Mucosa of stomach (tissue), 1 donor: Measurements from ENCODE around the gene DBI.
A peak's percentile ranks its signal among the peaks of the same experiment; 100 is the strongest.
"Not testable (repeated sequence)": the region's sequence is repeated elsewhere in the genome, so short reads cannot be mapped to it uniquely, and the experiment has no call there.

Source experiments
- H3K27me3 ChIP-seq: one replicate; pipeline ENCODE4 v1.7.0; 2013; ENCODE audit warnings: mild to moderate bottlenecking, low read length; ENCODE audit not compliant: control insufficient read depth, insufficient read depth
- H3K36me3 ChIP-seq: one replicate; pipeline ENCODE4 v1.7.0; 2013; ENCODE audit warnings: low read length; ENCODE audit not compliant: control insufficient read depth, insufficient read depth
- H3K4me1 ChIP-seq: one replicate; pipeline ENCODE4 v1.7.0; 2013; ENCODE audit warnings: mild to moderate bottlenecking, low read length; ENCODE audit not compliant: control insufficient read depth, insufficient read depth
- H3K4me3 ChIP-seq: one replicate; pipeline ENCODE4 v1.7.0; 2013; ENCODE audit warnings: low read length
- H3K9ac ChIP-seq: one replicate; pipeline ENCODE4 v1.7.0; 2013; ENCODE audit warnings: mild to moderate bottlenecking, low read length, moderate library complexity
- H3K9me3 ChIP-seq: one replicate; pipeline ENCODE4 v1.7.0; 2013; ENCODE audit warnings: mild to moderate bottlenecking, low read length, moderate library complexity; ENCODE audit not compliant: control insufficient read depth
- donor health status: Pancreatic carcinoma.

Gene DBI

GRCh38 chr2:119367472-119368099, 809 bp downstream of the DBI start:
- H3K9ac ChIP-seq, result peak overlapping the region; percentile 92
- H3K27me3 ChIP-seq, result no peaks in the 10 kb centered on the region
- peak overlapping the region; percentile 98 for H3K4me3 ChIP-seq
- peaks cover 8% of the 10 kb centered on the region for H3K36me3 ChIP-seq
- no peaks in the 10 kb centered on the region for H3K9me3 ChIP-seq
- peaks cover 35% of the 10 kb centered on the region for H3K4me1 ChIP-seq

- no peak overlapping the region for H3K4me3 ChIP-seq
- H3K9ac ChIP-seq, result no peak overlapping the region
- H3K27me3 ChIP-seq, result no peaks in the 10 kb centered on the region
- peaks cover 18% of the 10 kb centered on the region for H3K36me3 ChIP-seq
- H3K4me1 ChIP-seq, result peaks cover 30% of the 10 kb centered on the region
- H3K9me3 ChIP-seq, result no peaks in the 10 kb centered on the region
Observed at GRCh38 chr2:119369845-119370244, 3.1 kb downstream of the DBI start.

GRCh38 chr2:119371111-119371510, 4.3 kb downstream of the DBI start:
- Histone ChIP-seq H3K4me3 (no peak overlapping the region), H3K9ac (no peak overlapping the region), H3K9me3 (no peaks in the 10 kb centered on the region), H3K4me1 (peaks cover 20% of the 10 kb centered on the region), H3K36me3 (peaks cover 18% of the 10 kb centered on the region), H3K27me3 (no peaks in the 10 kb centered on the region)

DNA sequence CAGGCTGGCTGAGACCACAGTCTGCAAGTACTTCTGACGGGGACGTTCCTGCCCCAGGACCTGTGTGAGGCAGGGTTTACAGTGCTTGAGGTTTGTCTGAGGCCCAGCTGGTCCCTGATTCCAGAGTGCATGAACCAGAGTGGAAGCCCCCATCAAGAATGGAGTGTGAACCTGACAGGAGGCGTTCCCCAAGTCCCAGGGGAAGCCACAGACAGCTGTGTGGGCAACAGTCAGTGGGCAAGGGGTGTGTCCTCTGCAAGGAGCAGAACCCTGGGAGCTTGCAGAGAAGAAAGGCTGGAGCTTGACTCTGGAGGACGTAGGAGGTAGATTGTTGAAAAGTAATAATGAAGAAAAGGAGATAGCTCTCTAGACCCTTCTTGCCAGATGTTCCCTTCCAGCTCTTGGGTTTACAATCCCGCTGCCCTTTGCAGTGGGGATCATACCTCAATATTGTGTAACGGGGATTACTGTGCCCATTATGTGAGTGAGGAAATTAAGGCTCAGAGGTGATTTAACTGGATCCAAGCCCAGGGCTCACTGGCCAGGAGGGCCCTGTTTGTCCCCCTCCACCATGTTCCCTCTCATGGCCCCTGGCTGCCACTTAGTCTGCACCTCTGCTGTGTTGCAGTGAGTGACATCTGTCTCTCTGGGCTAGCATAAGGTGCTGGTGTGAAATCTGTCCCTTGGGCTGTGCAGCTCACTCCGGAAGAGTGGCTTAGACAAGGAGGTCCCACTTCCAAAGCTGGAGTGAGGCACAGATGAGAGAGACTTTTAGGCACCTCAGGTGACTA, 6.2 kb downstream of the DBI start:
- Histone ChIP-seq H3K27me3 (no peaks in the 10 kb centered on the region), H3K4me3 (no peak overlapping the region), H3K9me3 (no peaks in the 10 kb centered on the region), H3K4me1 (peaks cover 17% of the 10 kb centered on the region), H3K9ac (no peak overlapping the region), H3K36me3 (peaks cover 18% of the 10 kb centered on the region)

DNA sequence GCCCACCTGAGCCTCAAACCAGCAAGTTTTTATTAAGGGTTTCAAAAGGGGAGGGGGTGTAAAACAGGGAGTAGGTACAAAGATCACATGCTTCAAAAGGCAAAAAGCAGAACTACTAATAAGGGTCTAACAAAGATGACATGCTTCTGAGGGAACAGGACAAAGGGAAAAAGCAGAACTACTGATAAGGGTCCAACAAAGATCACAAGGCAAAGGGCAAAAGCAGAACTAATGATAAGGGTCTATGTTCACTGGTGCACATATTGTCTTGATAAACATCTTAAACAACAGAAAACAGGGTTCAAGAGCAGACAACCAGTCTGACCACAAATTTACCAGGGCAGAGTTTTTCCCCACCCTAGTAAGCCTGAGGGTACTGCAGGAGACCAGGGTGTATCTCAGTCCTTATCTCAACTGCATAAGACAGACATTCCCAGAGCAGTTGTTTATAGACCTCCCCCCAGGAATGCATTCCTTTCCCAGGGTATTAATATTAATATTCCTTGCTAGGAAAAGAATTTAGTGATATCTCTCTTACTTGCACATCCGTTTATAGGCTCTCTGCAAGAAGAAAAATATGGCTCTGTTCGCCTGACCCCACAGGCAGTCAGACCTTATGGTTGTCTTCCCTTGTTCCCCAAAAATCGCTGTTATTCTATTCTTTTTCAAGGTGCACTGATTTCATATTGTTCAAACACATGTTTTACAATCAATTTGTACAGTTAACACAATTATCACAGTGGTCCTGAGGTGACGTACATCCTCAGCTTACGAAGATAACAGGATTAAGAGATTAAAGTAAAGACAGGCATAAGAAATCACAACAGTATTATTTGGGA, 7.3 kb downstream of the DBI start:
- H3K4me1 ChIP-seq, H3K9me3 ChIP-seq, H3K4me3 ChIP-seq, H3K27me3 ChIP-seq, H3K9ac ChIP-seq: not testable (repeated sequence)
- H3K36me3 ChIP-seq, result peaks cover 18% of the 10 kb centered on the region

DNA sequence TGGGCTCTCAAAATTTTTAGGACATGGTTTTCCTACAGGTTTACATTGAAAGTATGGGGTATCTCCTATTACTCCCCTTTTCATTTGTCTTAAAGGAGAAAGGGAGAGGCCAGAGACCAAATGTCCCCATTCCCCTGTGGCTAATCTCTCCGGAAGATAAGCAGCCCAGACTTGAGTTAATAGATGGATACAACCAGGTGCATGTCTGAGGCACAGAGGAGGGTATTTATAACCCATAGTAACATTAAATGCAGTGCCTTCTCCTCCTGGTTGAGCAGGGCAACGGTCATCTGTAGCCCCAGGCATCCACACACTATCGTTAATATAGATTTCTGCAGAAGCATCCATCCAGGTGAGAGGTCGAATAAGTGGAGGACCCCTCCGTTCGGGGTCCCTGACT, 9.6 kb downstream of the DBI start:
- not testable (repeated sequence) for H3K4me3 ChIP-seq, H3K27me3 ChIP-seq, H3K4me1 ChIP-seq, H3K9me3 ChIP-seq, H3K9ac ChIP-seq
- H3K36me3 ChIP-seq, result peaks cover 18% of the 10 kb centered on the region

GRCh38 chr2:119376810-119377209, 10.0 kb downstream of the DBI start:
- Histone ChIP-seq H3K9me3 (no peaks in the 10 kb centered on the region), H3K9ac (no peak overlapping the region), H3K27me3 (no peaks in the 10 kb centered on the region), H3K36me3 (peaks cover 17% of the 10 kb centered on the region), H3K4me3 (no peak overlapping the region), H3K4me1 (no peaks in the 10 kb centered on the region)

DNA sequence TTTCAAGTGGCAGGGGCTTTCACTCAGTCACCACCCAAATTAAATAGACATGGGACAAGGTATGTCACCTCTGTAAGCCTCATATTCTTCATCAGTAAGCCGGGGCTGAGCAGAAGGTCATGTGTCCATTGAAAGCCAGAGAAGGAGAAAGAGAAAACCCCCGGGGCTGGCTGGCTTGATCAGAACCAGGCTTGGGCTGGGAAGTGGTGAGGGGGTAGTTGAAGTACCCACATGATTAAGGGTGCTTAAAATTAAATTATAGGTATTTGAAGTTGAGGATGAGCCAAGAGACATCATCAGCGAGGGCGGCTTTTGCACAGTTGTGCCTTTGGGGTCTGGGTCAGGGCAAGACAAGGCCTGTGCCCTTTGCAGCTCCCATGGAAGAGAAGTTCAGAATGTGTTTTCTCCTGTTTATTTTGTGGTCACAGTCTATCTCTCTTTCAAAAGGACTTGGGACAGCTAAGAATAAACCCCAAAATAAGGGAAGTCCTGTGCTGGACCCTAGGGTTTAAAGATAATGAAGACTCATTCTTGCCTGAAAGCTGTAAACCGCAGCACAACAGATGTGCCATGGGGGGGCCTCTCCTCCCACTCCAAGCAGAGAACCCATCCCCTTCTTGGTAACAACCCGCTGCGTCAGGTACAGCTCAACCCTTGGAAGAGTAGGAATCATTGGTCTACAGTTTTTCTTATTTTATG, 10.7 kb downstream of the DBI start:
- Histone ChIP-seq H3K9me3 (no peaks in the 10 kb centered on the region), H3K4me3 (no peak overlapping the region), H3K27me3 (no peaks in the 10 kb centered on the region), H3K9ac (no peak overlapping the region), H3K36me3 (peaks cover 11% of the 10 kb centered on the region), H3K4me1 (no peaks in the 10 kb centered on the region)

GRCh38 chr2:119377993-119378345, 11.2 kb downstream of the DBI start:
- H3K9ac ChIP-seq, result no peak overlapping the region
- H3K4me3 ChIP-seq, result no peak overlapping the region
- H3K4me1 ChIP-seq, result no peaks in the 10 kb centered on the region
- H3K9me3 ChIP-seq, result no peaks in the 10 kb centered on the region
- no peaks in the 10 kb centered on the region for H3K27me3 ChIP-seq
- peaks cover 6% of the 10 kb centered on the region for H3K36me3 ChIP-seq

- Histone ChIP-seq H3K4me1 (peaks cover 5% of the 10 kb centered on the region), H3K9me3 (no peaks in the 10 kb centered on the region), H3K4me3 (no peak overlapping the region), H3K36me3 (no peaks in the 10 kb centered on the region), H3K9ac (no peak overlapping the region), H3K27me3 (no peaks in the 10 kb centered on the region)
Observed at GRCh38 chr2:119378566-119378965, 11.8 kb downstream of the DBI start.

- H3K36me3 ChIP-seq, result no peaks in the 10 kb centered on the region
- no peaks in the 10 kb centered on the region for H3K9me3 ChIP-seq
- H3K27me3 ChIP-seq, result no peaks in the 10 kb centered on the region
- H3K9ac ChIP-seq, result no peak overlapping the region
- no peak overlapping the region for H3K4me3 ChIP-seq
- H3K4me1 ChIP-seq, result peaks cover 14% of the 10 kb centered on the region
Observed at GRCh38 chr2:119383410-119384140, 16.8 kb downstream of the DBI start.
